HK-2 (cell line): Measurements from ENCODE around the gene EPHA5.

Experiments
- DNase-seq: peaks from one replicate; pipeline ENCODE4 v3.0.0-alpha.2; 2018; ENCODE audit not compliant: unreplicated experiment

EPHA5 gene

DNA sequence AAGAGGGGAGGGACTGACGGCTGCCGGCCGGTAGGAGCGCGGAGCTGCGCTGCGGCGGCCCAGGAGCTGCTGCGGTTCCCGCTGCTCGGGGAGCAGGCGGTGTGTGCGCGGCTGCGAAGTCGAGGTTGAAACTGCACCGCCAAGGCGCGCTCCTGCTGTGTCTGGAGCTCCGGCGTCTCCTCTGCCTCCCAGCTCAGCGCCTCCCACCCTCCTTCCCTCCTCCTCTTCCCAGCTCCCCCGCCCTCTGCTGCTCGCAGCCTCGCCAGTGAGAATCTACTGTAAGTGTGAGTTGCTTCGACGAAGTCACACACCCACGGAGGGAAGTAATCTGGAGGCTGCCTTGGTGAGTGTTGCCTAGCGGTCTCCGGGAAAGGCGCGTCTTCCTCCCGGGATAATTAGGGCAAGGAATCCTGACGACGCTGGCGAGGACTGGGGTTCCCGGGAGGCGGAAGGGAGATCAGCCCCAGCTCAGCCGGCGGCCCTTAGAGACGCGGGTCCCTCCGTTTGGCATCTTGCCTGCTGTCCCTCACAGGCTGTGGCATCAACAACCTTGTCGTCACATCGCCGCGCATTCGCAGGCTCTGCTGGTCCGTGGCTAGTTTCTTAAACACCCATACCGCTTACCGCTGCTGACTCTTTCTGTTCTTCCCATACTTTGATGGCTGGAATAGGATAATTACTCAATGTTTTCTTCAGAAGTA, at the start of gene EPHA5:
Gene EPHA5 (minus strand): TSS at position 159 of the 701 bp plus-strand sequence. CDS start 747 bp downstream, outside the sequence.
- DNase-seq = peak; percentile 88

DNA sequence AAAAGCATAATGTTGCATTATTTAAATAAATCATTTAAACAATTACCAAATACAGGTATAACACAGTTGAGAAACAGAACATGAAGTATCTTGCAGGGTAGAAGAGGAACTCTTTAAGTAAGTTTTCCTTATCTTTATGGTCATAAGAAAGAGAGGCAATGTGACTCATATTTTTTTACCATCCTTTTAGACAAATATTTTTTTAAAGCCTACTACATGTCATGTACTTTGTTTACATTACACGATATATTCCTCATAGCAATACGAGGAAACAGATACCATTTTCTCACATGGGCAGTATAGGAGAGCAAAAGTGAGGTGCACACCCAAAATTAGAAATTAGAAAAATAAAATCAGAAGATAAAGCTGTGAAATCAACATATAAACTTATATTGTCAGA, 49.3 kb upstream of the EPHA5 start:
- DNase-seq = no peak

DNA sequence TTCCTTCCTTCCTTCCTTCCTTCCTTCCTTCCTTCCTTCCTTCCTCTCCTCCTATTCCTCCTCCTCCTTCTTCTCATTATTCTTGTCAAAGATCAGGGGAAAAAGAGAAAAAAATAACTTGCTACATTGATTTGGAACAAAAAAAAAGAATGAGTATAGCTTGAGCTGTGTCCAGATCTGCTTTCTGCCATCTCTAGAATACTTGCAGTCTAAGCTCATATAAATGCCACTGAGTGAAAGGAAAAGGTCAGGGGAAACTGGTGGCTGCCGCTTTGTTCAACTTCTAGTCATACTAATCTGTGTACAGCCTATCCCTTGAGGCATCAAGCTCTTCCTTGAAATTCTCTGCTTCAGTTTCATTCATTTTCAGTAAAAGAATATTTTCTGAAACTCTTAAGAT, 28.3 kb upstream of the EPHA5 start:
- no peak for DNase-seq

DNA sequence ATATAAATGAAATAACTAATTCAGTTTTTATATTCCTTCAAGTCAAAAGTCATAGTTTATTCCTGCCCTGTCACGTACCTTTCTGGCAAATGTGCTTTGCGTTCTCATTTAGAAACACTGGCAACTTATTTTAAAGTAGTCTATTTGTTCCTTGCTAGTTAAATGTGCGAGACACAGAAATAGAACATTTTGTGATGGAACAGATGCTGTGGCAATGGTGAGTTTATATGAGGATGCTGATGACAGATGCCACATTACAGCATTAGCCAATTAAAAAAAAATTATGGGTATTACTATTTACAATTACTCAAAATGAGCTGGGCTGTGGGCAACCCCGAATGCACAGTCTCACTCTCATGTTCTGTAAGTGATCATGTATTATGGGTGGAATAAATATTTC, 26.1 kb upstream of the EPHA5 start:
- DNase-seq = no peak

DNA sequence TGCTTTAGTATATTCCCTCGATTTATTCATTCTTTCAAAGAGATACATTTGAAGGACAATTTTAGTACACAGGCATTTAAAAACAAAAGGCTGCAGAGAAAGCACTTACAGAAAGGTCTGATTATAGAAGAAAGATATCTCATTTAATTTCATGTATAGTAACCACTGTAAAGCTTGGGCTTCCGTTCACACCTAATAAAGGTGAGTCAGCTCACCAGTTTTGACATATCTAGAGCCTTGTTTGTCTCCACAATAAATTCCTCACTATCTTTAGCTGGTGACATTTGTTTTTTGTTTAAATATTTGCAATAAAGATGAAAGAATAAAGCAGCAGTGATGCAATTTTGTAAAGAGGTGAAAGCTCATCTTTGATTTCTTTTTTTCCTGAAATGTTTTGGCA, 1.1 kb upstream of the EPHA5 start:
- DNase-seq = no peak

DNA sequence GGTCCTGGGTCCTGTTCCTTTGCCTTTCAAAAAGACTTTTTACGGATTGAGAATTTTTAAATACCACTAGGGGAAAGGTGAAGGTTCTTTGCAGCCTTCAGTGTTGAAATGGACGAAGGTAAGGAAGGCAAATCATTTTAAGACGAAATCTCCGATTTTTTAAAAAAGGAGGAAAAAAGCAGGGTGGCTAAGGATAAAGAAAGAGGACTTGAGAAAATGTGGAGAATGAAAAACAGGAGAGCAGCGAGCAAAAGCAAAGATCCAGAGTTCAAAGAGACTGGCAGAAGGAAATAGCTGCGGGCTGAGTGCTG, 314 bp downstream of the EPHA5 start:
- DNase-seq = no peak

DNA sequence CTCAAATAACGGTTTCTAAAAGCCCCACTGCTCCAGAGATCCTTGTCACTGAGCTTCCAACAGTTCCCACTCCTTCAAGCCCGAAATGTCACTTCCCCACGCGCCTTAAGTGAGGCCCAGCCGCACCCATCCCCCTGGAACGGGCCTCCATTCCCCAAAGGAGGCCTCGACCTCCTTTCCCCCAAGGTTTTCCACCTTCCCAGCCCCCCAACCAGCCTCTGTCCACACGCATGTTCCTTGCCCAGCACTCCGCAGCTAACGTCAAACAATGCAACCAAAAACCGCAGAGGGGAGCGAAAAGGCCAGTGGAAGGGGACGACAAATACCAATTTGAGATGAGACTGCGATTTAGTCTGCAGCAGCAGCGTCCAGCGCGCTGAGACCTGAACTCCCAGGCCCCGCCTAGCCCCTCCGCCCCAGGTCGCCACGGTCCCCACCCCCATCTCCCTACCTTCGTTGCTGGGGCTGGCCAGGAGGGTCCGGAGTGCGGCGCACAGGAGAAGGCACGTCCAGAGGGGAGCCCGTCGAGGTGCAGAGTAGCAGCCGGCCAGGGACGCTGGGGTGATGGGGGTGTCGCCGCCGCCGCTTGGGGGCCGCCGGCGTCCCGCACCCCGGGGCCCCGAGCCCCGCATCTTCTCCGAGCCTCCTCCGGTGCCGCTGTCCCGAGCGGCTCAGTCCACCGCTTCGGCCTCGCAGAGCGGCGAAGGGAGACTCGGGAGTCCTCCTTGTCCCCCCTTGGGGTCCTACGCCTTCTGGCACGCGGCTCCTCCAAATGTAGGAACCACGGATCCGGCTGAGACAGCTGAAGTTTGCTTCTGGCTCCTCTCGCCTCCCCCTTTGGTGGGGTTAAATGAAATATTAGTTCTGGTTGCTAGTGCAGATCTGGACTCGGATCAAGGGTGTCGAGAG, 924 bp downstream of the EPHA5 start:
- DNase-seq = peak; percentile 31

DNA sequence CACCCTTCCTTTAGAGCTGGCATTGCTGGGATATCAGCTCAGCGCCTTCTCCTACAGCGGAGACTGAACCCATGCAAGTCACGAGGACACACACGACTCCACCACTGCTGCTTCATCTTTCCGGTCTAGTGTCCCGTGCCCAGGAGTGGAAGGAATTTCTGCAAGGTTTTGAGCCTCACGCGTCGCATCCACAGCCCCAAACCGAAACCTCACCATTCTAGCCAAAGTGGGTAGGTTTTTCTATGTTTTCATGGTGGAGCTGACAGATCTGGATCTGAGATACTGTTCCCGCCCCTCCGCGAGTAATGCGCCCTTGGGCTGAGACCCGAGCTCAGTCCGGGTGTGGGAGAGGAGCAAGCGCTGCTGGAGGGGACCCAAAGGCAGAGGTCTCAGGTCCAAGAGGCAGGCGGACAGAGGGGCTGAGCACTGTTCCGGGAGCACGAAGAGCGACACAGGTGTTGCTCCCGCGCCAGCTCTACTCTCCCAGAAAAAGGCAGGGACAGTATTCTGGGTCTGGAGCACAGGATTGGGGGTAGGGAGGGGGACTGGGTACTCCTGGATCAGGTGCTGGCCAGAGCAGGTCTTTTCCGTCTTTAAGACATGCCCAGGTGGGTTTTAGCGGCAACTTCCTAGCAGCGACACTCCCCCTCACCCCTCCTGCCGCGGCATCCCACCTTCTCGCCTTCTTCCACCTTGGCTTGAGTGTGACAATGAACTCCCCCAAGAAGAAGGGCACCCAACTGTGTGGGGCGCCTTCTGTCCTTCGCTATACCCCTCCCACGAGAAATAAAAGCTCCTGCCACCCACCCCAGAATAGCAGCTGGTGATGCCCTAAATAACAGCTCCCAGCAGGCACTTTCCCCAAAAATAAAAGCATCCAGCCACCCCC, 1.8 kb downstream of the EPHA5 start:
- peak; percentile 20 for DNase-seq

DNA sequence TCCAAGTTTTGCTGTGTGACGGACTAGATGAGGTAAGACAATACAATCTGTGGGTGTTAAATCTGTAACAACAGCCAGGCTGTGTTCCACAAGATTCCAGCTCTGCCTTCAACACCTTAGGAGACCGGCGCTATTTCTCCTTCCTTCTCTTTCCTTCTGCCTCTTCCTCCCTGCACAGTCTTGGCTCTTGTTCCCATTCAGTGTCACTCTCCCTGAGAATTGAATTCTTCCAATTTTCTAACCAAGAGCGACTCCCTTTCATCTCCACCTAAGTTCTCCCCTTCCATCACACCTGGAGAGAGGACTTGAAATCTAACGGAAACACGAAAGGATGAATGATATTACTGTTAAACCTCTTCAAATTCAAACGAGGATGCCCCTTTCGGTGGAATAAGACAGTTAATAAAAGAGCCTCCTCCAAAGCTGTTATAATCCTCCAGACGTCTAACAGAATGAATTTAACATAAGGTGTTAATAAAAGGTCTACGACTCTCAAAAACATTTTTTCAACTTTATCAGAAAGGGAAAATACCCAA, 2.7 kb downstream of the EPHA5 start:
- no peak for DNase-seq

DNA sequence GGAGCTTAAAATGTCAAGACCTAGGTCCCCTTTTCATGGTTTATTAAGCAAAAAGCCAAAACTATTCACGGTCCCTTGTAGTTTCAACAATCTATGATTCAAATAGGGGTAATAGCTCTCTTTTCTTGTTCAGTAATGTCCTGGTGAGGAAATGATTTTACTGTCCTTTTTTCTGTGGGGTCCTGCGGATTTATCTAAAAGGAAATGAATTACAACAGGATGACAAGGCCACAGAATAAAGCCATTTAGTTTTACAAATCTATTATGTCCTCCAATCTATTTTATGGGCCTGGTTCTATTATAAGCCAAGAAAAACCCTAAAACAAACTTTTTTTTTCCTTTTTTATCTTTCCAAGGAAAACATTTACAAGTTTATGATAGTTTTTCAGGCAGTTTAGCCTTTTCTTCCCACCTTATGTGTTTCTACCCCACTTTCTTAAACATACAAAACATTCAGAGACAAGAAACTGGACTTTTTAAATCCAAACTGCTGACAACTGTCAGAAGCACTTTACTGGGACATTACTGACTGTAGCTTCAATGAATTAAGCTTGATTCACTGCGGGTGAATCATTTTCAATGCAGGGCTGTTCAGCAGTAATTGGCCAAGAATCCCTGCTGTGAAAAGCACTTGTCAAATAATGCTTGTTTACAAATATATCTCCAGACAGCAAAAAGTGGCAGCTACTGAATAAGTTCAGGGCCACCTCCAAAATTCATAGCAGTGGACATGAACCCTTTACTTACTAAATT, 4.3 kb downstream of the EPHA5 start:
- no peak for DNase-seq

DNA sequence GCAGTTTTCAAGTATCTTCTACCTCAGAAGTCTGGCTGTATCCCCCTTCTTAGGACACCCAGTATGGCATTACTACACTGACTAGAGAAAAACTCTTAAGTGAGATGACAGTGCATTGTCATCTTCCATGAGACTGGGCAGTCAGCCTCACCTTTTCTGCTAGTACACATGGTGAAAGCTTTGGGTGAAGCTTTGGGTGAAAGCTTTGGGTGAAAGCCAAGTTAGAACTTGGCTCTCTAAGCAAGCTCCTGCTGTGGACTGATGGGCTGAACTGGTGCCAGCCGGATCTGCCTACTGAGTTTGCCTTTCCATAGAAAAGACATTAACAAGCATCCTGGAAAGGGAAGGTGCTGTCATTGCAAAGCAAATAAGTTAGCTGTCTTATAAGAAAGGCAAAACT, 8.8 kb downstream of the EPHA5 start:
- no peak for DNase-seq

DNA sequence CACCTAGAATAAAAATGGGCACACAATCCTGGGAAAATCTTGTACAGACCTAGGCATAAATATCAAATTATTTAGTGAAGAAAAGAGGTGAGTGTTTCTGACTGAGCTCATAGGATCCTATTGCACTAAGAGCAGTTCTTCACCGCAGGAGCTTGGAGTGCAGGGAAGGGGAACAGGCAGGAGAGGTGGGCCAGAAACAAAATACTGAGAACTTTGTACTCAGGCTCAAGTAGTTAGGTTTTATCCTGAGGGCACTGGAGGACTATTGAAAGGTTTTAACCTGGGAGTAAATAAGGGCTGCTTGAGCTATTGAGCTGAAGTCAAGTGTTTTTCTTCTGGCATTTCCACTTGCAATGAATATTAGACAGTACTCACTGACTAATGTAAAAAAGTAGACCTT, 12.2 kb downstream of the EPHA5 start:
- no peak for DNase-seq

DNA sequence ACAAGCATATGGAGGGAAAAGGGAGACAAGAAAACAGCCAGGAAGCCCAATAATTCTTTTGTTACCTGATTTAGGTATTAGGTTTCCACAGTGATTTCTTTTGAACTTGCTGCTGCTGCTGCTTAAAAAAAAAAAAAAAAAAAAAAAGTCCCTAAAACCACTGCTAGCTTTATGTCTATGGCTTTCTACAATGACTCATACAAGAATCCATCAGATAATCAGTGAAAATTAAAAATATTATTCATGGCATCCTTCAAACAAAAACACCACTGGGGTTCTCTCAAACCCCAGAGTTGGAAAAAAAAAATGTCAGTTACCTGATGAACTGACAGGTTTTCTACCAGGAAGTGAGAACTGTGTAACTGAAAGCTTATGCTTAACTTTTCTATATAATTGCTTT, 14.3 kb downstream of the EPHA5 start:
- DNase-seq = no peak

DNA sequence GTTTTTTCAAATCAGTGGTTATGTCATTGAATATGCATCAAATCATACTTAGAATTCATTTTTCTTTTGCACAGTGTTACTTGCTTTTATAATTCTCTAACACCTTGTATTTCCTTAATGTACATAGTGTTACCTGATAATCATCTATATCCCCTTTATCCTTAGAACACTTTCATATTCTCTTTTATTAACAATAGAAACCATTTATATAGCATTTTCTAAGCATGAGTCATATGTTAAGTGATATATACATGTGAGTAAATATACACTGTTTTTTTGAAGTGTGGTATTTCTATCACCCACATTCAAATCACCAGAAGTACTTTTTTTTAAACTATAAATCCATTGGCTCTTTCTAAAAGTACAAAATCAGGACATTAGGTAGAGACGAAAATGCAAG, 15.3 kb downstream of the EPHA5 start:
- no peak for DNase-seq

DNA sequence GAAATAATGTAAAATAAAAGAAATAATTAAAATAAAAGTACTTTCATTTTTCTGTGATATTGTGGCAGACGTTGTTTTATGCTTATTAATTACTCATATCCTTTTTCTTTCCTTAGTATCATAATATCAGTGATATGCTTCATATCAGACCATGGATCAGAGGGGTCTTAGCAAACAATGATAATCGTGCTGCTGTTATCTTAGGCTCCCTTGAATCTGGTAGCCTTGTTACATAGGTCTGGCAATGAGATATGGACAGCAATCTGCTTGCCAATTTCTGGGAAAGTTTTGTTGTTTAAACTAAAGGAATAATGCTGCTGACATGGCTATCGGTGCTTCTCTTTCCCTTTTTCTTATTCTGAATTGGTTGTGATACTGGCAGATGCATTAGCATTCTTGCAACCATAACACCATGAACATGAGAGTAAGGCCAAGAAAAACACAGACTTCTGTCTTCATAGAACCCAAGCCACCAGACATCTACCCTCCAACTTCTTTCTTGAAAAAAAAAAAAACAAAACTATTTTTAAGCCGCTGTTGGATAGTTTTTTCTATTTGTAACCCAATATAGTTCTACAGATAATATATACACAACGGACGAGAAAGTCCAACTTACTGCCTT, 16.4 kb downstream of the EPHA5 start:
- no peak for DNase-seq

DNA sequence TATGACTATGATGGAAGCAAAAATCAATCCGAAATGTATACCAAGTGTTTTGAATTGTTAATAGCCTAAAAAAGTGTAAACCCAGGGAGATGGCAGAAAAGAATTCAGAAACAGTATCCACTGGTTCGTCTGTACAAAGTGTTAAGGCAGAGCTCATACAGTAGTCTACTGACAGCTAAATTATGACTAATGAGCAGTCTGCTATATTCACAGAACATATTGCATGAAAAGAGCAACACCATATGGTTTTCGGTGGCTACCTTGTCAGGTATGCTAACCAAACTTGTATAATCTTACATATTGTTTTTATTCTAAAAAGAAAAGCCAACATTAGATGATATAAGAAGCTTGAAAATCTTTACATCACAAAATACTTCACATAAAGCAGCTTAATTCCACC, 18.5 kb downstream of the EPHA5 start:
- no peak for DNase-seq

DNA sequence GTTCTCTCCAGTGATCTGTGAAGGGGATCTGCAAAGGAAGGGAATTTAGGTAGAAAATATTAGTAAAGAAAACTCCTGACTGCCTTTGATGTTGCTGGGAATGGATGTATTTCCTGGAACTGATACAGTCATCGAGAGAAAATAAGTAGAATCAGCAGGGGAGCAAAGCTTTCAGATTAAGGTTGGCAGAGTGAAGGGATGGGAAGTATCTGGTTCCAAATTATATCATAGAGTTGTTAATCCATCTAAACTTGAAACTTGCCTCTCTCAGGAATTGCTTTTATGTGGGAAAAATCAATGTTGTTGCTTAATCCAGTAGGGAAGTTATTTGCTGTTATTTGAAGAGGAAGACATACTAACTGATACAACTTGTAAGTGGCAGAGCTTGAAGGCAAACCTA, 19.3 kb downstream of the EPHA5 start:
- DNase-seq = no peak

DNA sequence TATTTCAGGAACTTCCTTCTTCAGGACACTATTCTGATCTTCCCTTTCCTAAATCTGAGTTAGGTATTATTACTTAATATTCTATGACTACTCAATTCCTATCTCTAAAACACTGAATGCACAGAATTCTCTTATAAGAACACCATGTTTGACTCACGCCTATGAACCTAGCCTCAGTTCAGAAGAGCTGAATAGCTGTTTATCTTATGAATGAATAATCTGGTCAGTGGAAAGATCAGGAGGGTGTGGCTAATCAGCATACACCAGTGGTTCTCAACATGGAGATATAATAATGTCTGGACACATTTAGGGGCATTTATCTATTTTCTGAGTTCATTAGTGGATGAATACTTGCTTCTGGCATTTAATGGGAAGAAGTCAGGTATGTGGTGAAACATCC, 24.2 kb downstream of the EPHA5 start:
- DNase-seq = no peak

DNA sequence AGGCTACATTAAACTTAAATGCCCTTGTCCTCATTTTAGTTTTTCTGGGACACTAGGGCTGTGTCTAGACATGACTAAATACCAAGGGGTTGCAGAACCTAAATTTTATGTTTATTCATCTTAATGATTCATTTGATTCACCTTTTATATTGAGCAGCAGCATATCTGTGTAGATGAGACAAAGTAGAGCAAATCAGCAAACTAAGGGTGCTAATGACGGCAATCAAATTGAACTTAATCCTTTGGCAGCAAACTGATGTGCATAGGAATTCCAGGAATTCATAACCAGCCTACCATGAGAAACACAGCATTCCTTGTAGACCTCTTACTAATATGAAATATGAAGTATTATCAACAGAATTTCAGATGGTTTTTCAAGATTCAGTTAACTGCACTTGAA, 25.1 kb downstream of the EPHA5 start:
- no peak for DNase-seq

DNA sequence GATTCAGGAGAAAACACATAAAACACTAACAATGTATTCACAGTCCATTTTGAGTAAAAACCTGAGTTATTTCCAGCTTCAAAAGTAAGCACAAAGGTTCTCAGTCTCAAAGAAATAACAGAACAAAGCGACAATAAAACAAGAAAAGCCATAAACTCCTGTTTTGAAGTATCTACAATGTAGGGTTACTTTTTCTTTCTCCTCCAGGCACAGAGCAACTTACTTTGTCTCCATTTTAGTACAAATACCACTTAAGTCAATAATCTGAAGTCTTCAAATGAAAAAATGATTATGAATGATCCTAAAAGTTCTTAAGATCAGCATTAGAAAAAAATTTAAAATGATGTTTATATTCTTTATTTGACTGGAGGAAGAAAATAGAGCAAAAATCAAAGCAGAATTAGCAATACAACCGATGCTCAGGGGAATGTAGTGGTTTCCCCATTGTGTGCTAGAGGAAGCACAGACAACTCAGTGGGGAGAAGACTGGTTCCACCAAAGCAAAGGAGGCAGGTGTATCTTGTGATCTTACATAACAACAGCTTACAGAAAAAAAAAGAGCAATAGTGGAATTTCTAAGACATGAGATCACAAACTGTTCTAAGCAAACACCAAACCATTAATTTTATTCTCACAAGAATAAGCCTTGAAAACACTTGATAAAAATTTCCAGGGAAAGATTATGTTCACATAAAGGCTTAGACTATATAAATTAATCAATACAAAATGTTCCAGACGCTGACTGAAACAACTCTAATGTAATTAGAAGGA, 35.1 kb downstream of the EPHA5 start:
- no peak for DNase-seq
